T-helper 2 cell treated with Interferon-gamma antibody and Interleukin-4, amounts not matched to agents 100 ng/mL and 5 ng/mL, for 36 hours (primary cell): ENCODE results near the gene WDR73. TPM values are rescaled to one million over a fixed set of nuclear protein-coding genes. Genes with fewer than 3 reads are reported as not detected.

Experiments used
- intact Hi-C: fragments of 100-400 bp; cut with micrococcal nuclease; formaldehyde crosslinking; loops from one replicate; pipeline ENCODE4 v1.15.1; 2023
- total RNA-seq: library from RNA; stranded (reverse); gene quantifications from 2 replicates; pipeline ENCODE4 v1.2.3, GENCODE V29; 2022

Gene WDR73
- total RNA-seq, 1 donor from 2014 or later, result 24.8 TPM

- intact Hi-C loops, result no loop called here
These were observed 62.3 kb downstream of the WDR73 start for GRCh38 chr15:84591815-84592214.

GRCh38 chr15:84590406-84590805 lies 63.7 kb downstream of the WDR73 start:
- intact Hi-C loops, result no loop called here

Other genes with a start within 250 kb of the WDR73 start
- 4.9 and 7.0 TPM in 2 replicates for gene ZSCAN2, start 53.3 kb downstream of the WDR73 start, total RNA-seq
- 2.3 and 4.3 TPM in 2 replicates for gene NMB, start 3.9 kb upstream of the WDR73 start, total RNA-seq
- 115 and 116 TPM in 2 replicates for gene SEC11A, start 61.9 kb upstream of the WDR73 start, total RNA-seq
- 43.5 and 44.0 TPM in 2 replicates for gene ZNF592, start 94.3 kb upstream of the WDR73 start, total RNA-seq
- gene ALPK3, start 163.1 kb upstream of the WDR73 start, total RNA-seq, result 0.30 and 0.80 TPM in 2 replicates
- gene SLC28A1, start 230.4 kb upstream of the WDR73 start, total RNA-seq, result not detected in 2 replicates